IMR-90 (cell line): Measurements from ENCODE around the gene OPN1SW. TPM values are rescaled to one million over a fixed set of nuclear protein-coding genes. Genes with fewer than 3 reads are reported as not detected.

Experiments used
- ATAC-seq: fragments of 200-7000 bp; cut with Tn5 transposase; 2 replicates; pipeline ENCODE4 v1.9.1; 2020; ENCODE audit warnings: low read depth, mild to moderate bottlenecking, moderate library complexity
- BruUV-seq: library from RNA; stranded (reverse); fragments of 400-500 nt; replicated peaks from 2 replicates; lab custom pipeline; 2021; lab: Mats Ljungman, UMichigan
- CTCF ChIA-PET: fragments of 300-600 bp; formaldehyde crosslinking; extraction: SDS; loops from one replicate; lab custom pipeline; 2021; ENCODE audit warnings: antibody characterized with exemption; lab: Yijun Ruan, JAX
- POLR2A ChIA-PET: fragments of 300-600 bp; sonication (Branson Sonifier 250); formaldehyde crosslinking; loops from one replicate; lab custom pipeline; 2022; ENCODE audit warnings: antibody characterized with exemption; ENCODE audit not compliant: unreplicated experiment; lab: Charles Lee
- DNase-seq: peaks from one replicate; pipeline ENCODE4 v3.0.0; 2013
- H2AFZ ChIP-seq: replicated peaks from 2 replicates; pipeline ENCODE3; 2013; ENCODE audit warnings: low read length, mild to moderate bottlenecking; ENCODE audit not compliant: poor library complexity
- H2AK5ac ChIP-seq: 2 replicates; pipeline ENCODE4 v1.6.1; 2013; ENCODE audit warnings: low read depth, low read length, inconsistent platforms
- H2AK9ac ChIP-seq: replicated peaks from 2 replicates; pipeline ENCODE3; 2013; ENCODE audit warnings: mild to moderate bottlenecking, low read depth, low read length, moderate library complexity; ENCODE audit not compliant: poor library complexity
- H2BK120ac ChIP-seq: 2 replicates; pipeline ENCODE4 v1.6.1; 2013; ENCODE audit warnings: low read depth, low read length, inconsistent platforms
- H2BK15ac ChIP-seq: 3 replicates; pipeline ENCODE4 v1.6.1; 2013; ENCODE audit warnings: low read depth, low read length, inconsistent platforms
- H2BK20ac ChIP-seq: 2 replicates; pipeline ENCODE4 v1.6.1; 2013; ENCODE audit warnings: low read depth, mild to moderate bottlenecking, inconsistent platforms, low read length, moderate library complexity
- H2BK5ac ChIP-seq: 2 replicates; pipeline ENCODE4 v1.6.1; 2013; ENCODE audit warnings: mild to moderate bottlenecking, low read depth, low read length, inconsistent platforms; ENCODE audit not compliant: poor library complexity, severe bottlenecking
- H3K14ac ChIP-seq: replicated peaks from 2 replicates; pipeline ENCODE4 v1.6.1; 2013; ENCODE audit warnings: low read depth, low read length, inconsistent platforms
- H3K18ac ChIP-seq: 2 replicates; pipeline ENCODE4 v1.6.1; 2013; ENCODE audit warnings: low read depth, low read length, control low read depth
- H3K23ac ChIP-seq: 2 replicates; pipeline ENCODE4 v1.6.1; 2013; ENCODE audit warnings: low read depth, low read length, inconsistent platforms
- H3K27ac ChIP-seq: 2 replicates; pipeline ENCODE4 v1.5.1; 2013; ENCODE audit warnings: mild to moderate bottlenecking, control low read depth, low read length; ENCODE audit not compliant: insufficient read depth
- H3K27me3 ChIP-seq: 2 replicates; pipeline ENCODE4 v1.6.1; 2013; ENCODE audit warnings: low read length; ENCODE audit not compliant: control insufficient read depth, insufficient read depth
- H3K36me3 ChIP-seq: 2 replicates; pipeline ENCODE4 v1.6.1; 2013; ENCODE audit warnings: low read length, mixed read lengths; ENCODE audit not compliant: control insufficient read depth, insufficient read depth
- H3K4ac ChIP-seq: 2 replicates; pipeline ENCODE4 v1.6.1; 2013; ENCODE audit warnings: low read depth, low read length, inconsistent platforms
- H3K4me1 ChIP-seq: 2 replicates; pipeline ENCODE4 v1.6.1; 2013; ENCODE audit warnings: low read length, mixed read lengths; ENCODE audit not compliant: control insufficient read depth, insufficient read depth
- H3K4me2 ChIP-seq: 2 replicates; pipeline ENCODE4 v1.6.1; 2013; ENCODE audit warnings: low read depth, mild to moderate bottlenecking, control low read depth, low read length, moderate library complexity
- H3K4me3 ChIP-seq: 2 replicates; pipeline ENCODE4 v1.5.1; 2013; ENCODE audit warnings: low read depth, mild to moderate bottlenecking, control low read depth, low read length, moderate library complexity; ENCODE audit not compliant: insufficient read depth
- H3K56ac ChIP-seq: 2 replicates; pipeline ENCODE4 v1.6.1; 2013; ENCODE audit warnings: low read length, inconsistent platforms; ENCODE audit not compliant: insufficient read depth; ENCODE audit errors: extremely low read depth
- H3K79me1 ChIP-seq, 2 experiments: 2 replicates each; pipeline ENCODE4 v1.6.1; 2013; ENCODE audit warnings: low read length in 2 of 2, inconsistent platforms in 1 of 2, low read depth in 1 of 2
- H3K9ac ChIP-seq: 2 replicates; pipeline ENCODE4 v1.6.1; 2013; ENCODE audit warnings: low read depth, low read length, control low read depth
- H3K9me1 ChIP-seq: 2 replicates; pipeline ENCODE4 v1.6.1; 2013; ENCODE audit warnings: low read length, inconsistent platforms; ENCODE audit not compliant: insufficient read depth
- H3K9me3 ChIP-seq: 2 replicates; pipeline ENCODE4 v1.6.1; 2013; ENCODE audit warnings: low read length; ENCODE audit not compliant: control insufficient read depth, insufficient read depth
- H4K20me1 ChIP-seq: 2 replicates; pipeline ENCODE4 v1.6.1; 2013; ENCODE audit warnings: low read length, inconsistent platforms; ENCODE audit not compliant: insufficient read depth
- H4K5ac ChIP-seq: 2 replicates; pipeline ENCODE4 v1.6.1; 2013; ENCODE audit warnings: mild to moderate bottlenecking, low read depth, low read length, control low read depth
- H4K8ac ChIP-seq, 2 experiments: 2 replicates each; pipeline ENCODE4 v1.6.1; 2013; ENCODE audit warnings: low read depth in 2 of 2, low read length in 2 of 2, control low read depth in 1 of 2, inconsistent platforms in 1 of 2
- H4K91ac ChIP-seq: 2 replicates; pipeline ENCODE4 v1.6.1; 2013; ENCODE audit warnings: low read depth, low read length, inconsistent platforms; ENCODE audit not compliant: insufficient read depth
- BHLHE40 ChIP-seq: fragments of 150-350 bp; IDR thresholded peaks from 2 replicates; pipeline ENCODE4 v1.6.1; 2016; ENCODE audit warnings: mild to moderate bottlenecking, low read depth, low read length
- CEBPB ChIP-seq: IDR thresholded peaks from 2 replicates; pipeline ENCODE4 v1.6.1; 2012; ENCODE audit warnings: low read depth, low read length, improper control_type of control experiment
- CTCF ChIP-seq: conservative IDR thresholded peaks from 2 replicates; pipeline ENCODE4 v1.5.1; 2012; ENCODE audit warnings: mild to moderate bottlenecking, low read depth, low read length, improper control_type of control experiment
- ELK1 ChIP-seq: fragments of 150-350 bp; IDR thresholded peaks from 2 replicates; pipeline ENCODE4 v1.6.1; 2016; ENCODE audit warnings: low read depth, mild to moderate bottlenecking, low read length, moderate library complexity, borderline replicate concordance
- MXI1 ChIP-seq: IDR thresholded peaks from 2 replicates; pipeline ENCODE4 v1.6.1; 2012; ENCODE audit warnings: low read depth, mild to moderate bottlenecking, low read length, moderate library complexity, borderline replicate concordance
- POLR2A ChIP-seq: IDR thresholded peaks from 2 replicates; pipeline ENCODE4 v1.6.1; 2012; ENCODE audit warnings: mild to moderate bottlenecking, low read depth, low read length
- RCOR1 ChIP-seq: IDR thresholded peaks from 2 replicates; pipeline ENCODE4 v1.6.1; 2012; ENCODE audit warnings: mild to moderate bottlenecking, low read length, improper control_type of control experiment; ENCODE audit not compliant: insufficient replicate concordance
- SMC3 ChIP-seq: fragments of 150-350 bp; IDR thresholded peaks from 2 replicates; pipeline ENCODE4 v1.6.1; 2016; ENCODE audit warnings: low read depth, mild to moderate bottlenecking, antibody characterized with exemption, low read length, moderate library complexity
- WGBS, 2 experiments: methylation state at CpG; one replicate each; pipeline versions ENCODE4 v1.1.5 to v1.1.7; 2013; ENCODE audit warnings: missing lambda C conversion rate in 2 of 2; ENCODE audit not compliant: insufficient read length in 1 of 2; ENCODE audit errors: extremely low coverage in 2 of 2; 5-methylcytosine and 5-hydroxymethylcytosine counted together
- dilution Hi-C: fragments of 300-500 bp; cut with HindIII; formaldehyde crosslinking; loops from one replicate; pipeline ENCODE4 v1.14.3; 2018; ENCODE audit warnings: low sequenced_read_pairs; ENCODE audit not compliant: unreplicated experiment
- in situ Hi-C: fragments of 300-500 bp; cut with MboI; formaldehyde crosslinking; loops from 3 replicates; pipeline ENCODE4 v1.14.3; 2019; ENCODE audit warnings: low sequenced_read_pairs, inconsistent platforms, mixed read lengths
- intact Hi-C: fragments of 100-400 bp; cut with micrococcal nuclease; formaldehyde crosslinking; loops from 2 replicates; pipeline ENCODE4 v1.10.0; 2022
- polyA plus RNA-seq, 3 experiments: library from polyadenylated mRNA; depleted of rRNA; stranded (reverse); fragments of >200 nt; gene quantifications; 2 replicates each; pipeline ENCODE4 v1.2.3, GENCODE V29; 2012; ENCODE audit warnings: low replicate concordance in 1 of 3
- total RNA-seq: library from RNA; depleted of rRNA; stranded (reverse); fragments of >200 nt; gene quantifications from 2 replicates; pipeline ENCODE4 v1.2.3, GENCODE V29; 2012

OPN1SW gene
- total and polyA plus RNA-seq, 2 of the 4 experiments (the other 2 are of a cell fraction): not detected

- in situ Hi-C loops (no loop called here), intact Hi-C loops (no loop called here), dilution Hi-C loops (no loop called here)
- Histone ChIP-seq H2BK120ac (no peak overlapping the region), H3K4ac (no peak overlapping the region), H3K79me1 (no peaks in the 10 kb centered on the region; a peak in 1 of 4 replicates), H3K18ac (no peak overlapping the region), H3K23ac (no peak overlapping the region), H2AK5ac (no peak overlapping the region), H3K4me3 (no peak overlapping the region), H2BK20ac (no peak overlapping the region), H4K20me1 (no peaks in the 10 kb centered on the region), H3K9me1 (peaks cover 6% of the 10 kb centered on the region), H3K36me3 (peaks cover 7% of the 10 kb centered on the region; the same call in 1 of the 2 replicates), H4K5ac (no peak overlapping the region), H3K9ac (no peak overlapping the region), H3K14ac (no peak overlapping the region), H3K4me1 (peaks cover 10% of the 10 kb centered on the region), H2AK9ac (no peak overlapping the region), H3K27me3 (no peaks in the 10 kb centered on the region), H4K91ac (no peak overlapping the region), H2AFZ (no peak overlapping the region), H2BK15ac (no peak overlapping the region), H3K4me2 (no peak overlapping the region), H3K27ac (no peak overlapping the region), H4K8ac (no peak overlapping the region), H3K56ac (no peak overlapping the region), H3K9me3 (no peaks in the 10 kb centered on the region), H2BK5ac (no peak overlapping the region)
- ATAC-seq (no peak), DNase-seq (no peak)
- WGBS, 2 experiments: 100% methylated on average over 8 of the region's 11 CpGs; no CpG with 5 or more reads in 1 of the 2 experiments
- BruUV-seq: no TSS peak
- ChIA-PET POLR2A (interaction anchor here (0.6 kb wide), 1 partner anchor 10 kb away, joined by 3 read pairs; no protein-coding TSS in a partner anchor), CTCF (interaction anchor here (0.7 kb wide), 1 partner anchor 718 kb away, joined by 6 read pairs; no protein-coding TSS in a partner anchor)
- TF ChIP-seq ELK1 (no peak), POLR2A (no peak), CTCF (no peak), CEBPB (no peak), SMC3 (no peak), RCOR1 (no peak), MXI1 (no peak), BHLHE40 (no peak)
Measured at GRCh38 chr7:128811631-128812430, 36.2 kb upstream of the OPN1SW start.
